Activated CD8-positive, alpha-beta T cell treated with anti-CD3 and anti-CD28 coated beads for 36 hours (primary cell): ENCODE results near the gene HTR3C. TPM values are rescaled to one million over a fixed set of nuclear protein-coding genes. Genes with fewer than 3 reads are reported as not detected.

Experiments used
- ATAC-seq: fragments of 200-7000 bp; cut with Tn5 transposase; one replicate; pipeline ENCODE4 v1.10.0; 2021; ENCODE audit warnings: mild to moderate bottlenecking, moderate library complexity
- CTCF ChIA-PET: fragments of 350-600 bp; sonication (Branson Sonifier 250); formaldehyde crosslinking; loops from one replicate; lab custom pipeline; 2021; ENCODE audit warnings: antibody characterized with exemption; lab: Charles Lee
- POLR2A ChIA-PET: fragments of 350-600 bp; sonication (Branson Sonifier 250); formaldehyde crosslinking; loops from one replicate; lab custom pipeline; 2021; ENCODE audit warnings: antibody characterized with exemption; lab: Charles Lee
- DNase-seq: peaks from one replicate; pipeline ENCODE4 v3.0.0-alpha.2; 2020
- H3K27ac Mint-ChIP-seq: one replicate; pipeline ENCODE4 v1.8.0; 2021; ENCODE audit warnings: mild to moderate bottlenecking, mixed read lengths
- H3K27me3 Mint-ChIP-seq: one replicate; pipeline ENCODE4 v1.8.0; 2021; ENCODE audit warnings: mixed read lengths
- H3K36me3 Mint-ChIP-seq: one replicate; pipeline ENCODE4 v1.8.0; 2021; ENCODE audit warnings: low read depth, mixed read lengths
- H3K4me1 Mint-ChIP-seq: one replicate; pipeline ENCODE4 v1.8.0; 2021; ENCODE audit warnings: low read depth, mixed read lengths
- H3K4me3 Mint-ChIP-seq: one replicate; pipeline ENCODE4 v1.8.0; 2021; ENCODE audit warnings: mild to moderate bottlenecking, moderate library complexity, mixed read lengths
- H3K9me3 Mint-ChIP-seq: one replicate; pipeline ENCODE4 v1.8.0; 2021; ENCODE audit warnings: mixed read lengths
- CTCF ChIP-seq: fragments of 200-600 bp; IDR thresholded peaks from one replicate; pipeline ENCODE4 v1.8.0; 2022; ENCODE audit warnings: antibody characterized with exemption, mild to moderate bottlenecking
- intact Hi-C: fragments of 100-400 bp; cut with micrococcal nuclease; formaldehyde crosslinking; loops from one replicate; pipeline ENCODE4 v1.10.0; 2022
- total RNA-seq, 2 experiments: library from RNA; stranded (reverse); gene quantifications; one replicate each; pipeline ENCODE4 v1.2.3, GENCODE V29; 2021

HTR3C gene
- total RNA-seq, 2 experiments from 2014 or later: not detected

- intact Hi-C loops: no loop called here
- no peak for DNase-seq
- no peak overlapping the region for H3K27ac Mint-ChIP-seq
- no peak overlapping the region for H3K4me3 Mint-ChIP-seq
- ChIA-PET CTCF (no interaction called here), POLR2A (no interaction called here)
- no peaks in the 10 kb centered on the region for H3K36me3 Mint-ChIP-seq
- H3K4me1 Mint-ChIP-seq: no peaks in the 10 kb centered on the region
- peaks cover 4% of the 10 kb centered on the region for H3K9me3 Mint-ChIP-seq
- H3K27me3 Mint-ChIP-seq: peaks cover 5% of the 10 kb centered on the region
- no peak for ATAC-seq
- no peak for TF ChIP-seq CTCF
These were observed 44.7 kb downstream of the HTR3C start for GRCh38 chr3:184097556-184097955.

- no peak overlapping the region for H3K4me3 Mint-ChIP-seq
These were observed 47.2 kb downstream of the HTR3C start for GRCh38 chr3:184099806-184100686.

More at GRCh38 chr3:184099806-184100686, 47.2 kb downstream of the HTR3C start:
- ATAC-seq: no peak
- ChIA-PET POLR2A (no interaction called here), CTCF (no interaction called here)
- Mint-ChIP-seq H3K4me1 (no peaks in the 10 kb centered on the region), H3K27ac (no peak overlapping the region), H3K9me3 (no peaks in the 10 kb centered on the region), H3K36me3 (no peaks in the 10 kb centered on the region), H3K27me3 (no peaks in the 10 kb centered on the region)
- no peak for TF ChIP-seq CTCF
- DNase-seq: no peak
- intact Hi-C loops: no loop called here

Other genes with a start within 250 kb of the HTR3C start
- 1 to 10 TPM; 3.8 to 4.3 TPM for gene MAP6D1, start 227.5 kb upstream of the HTR3C start, total RNA-seq
- gene PARL, start 168.2 kb upstream of the HTR3C start, total RNA-seq: 10 to 100 TPM; 80.0 to 83.5 TPM
- 10 to 100 TPM; 16.2 to 17.7 TPM for gene ABCC5, start 35.2 kb upstream of the HTR3C start, total RNA-seq
- gene HTR3D, start 21.3 kb upstream of the HTR3C start, total RNA-seq: not detected
- not detected for gene HTR3E, start 44.0 kb downstream of the HTR3C start, total RNA-seq
- gene EIF2B5, start 82.3 kb downstream of the HTR3C start, total RNA-seq: 10 to 100 TPM; 59.9 to 64.0 TPM
- 10 to 100 TPM; 21.2 to 25.9 TPM for gene DVL3, start 102.3 kb downstream of the HTR3C start, total RNA-seq
- 100 to 1,000 TPM; 211 to 223 TPM for gene AP2M1, start 121.8 kb downstream of the HTR3C start, total RNA-seq
- gene ABCF3, start 133.2 kb downstream of the HTR3C start, total RNA-seq: 10 to 100 TPM; 61.3 to 68.7 TPM
- not detected for gene VWA5B2, start 176.5 kb downstream of the HTR3C start, total RNA-seq
- 10 to 100 TPM; 40.0 to 44.5 TPM for gene ALG3, start 195.9 kb downstream of the HTR3C start, total RNA-seq
- 1 to 10 TPM; 7.8 to 8.7 TPM for gene EEF1AKMT4, start 196.6 kb downstream of the HTR3C start, total RNA-seq
- under 1 TPM; 0.18 to 0.22 TPM for gene CAMK2N2, start 208.5 kb downstream of the HTR3C start, total RNA-seq
- not detected for gene ECE2, start 223.0 kb downstream of the HTR3C start, total RNA-seq
- gene PSMD2, start 246.2 kb downstream of the HTR3C start, total RNA-seq: 100 to 1,000 TPM; 220 to 221 TPM